Esophagus squamous epithelium (tissue), 4 donors: Measurements from ENCODE around the gene TSEN34.

ENCODE experiments used
- CTCF ChIP-seq, 6 experiments: fragments of 450-650 bp in 4 of 6; fragments of 200-600 bp in 2 of 6; sonication (generic) in 2 of 6; IDR thresholded peaks; one replicate each; pipeline ENCODE4 v1.5.1; 2016 to 2019; ENCODE audit warnings: antibody characterized with exemption in 6 of 6, mild to moderate bottlenecking in 4 of 6, moderate library complexity in 4 of 6
- POLR2A ChIP-seq, 4 donors: fragments of 450-650 bp; IDR thresholded peaks; one replicate each; pipeline ENCODE4 v1.6.1; 2017; ENCODE audit warnings: antibody characterized with exemption in 4 of 4, mild to moderate bottlenecking in 4 of 4, moderate library complexity in 3 of 4

- TF ChIP-seq CTCF (IDR thresholded peaks at IDR 0.05) (no peak), POLR2A (IDR thresholded peaks at IDR 0.05) (no peak)
Measured at GRCh38 chr19:54196536-54196935, 5.4 kb downstream of the TSEN34 start.
